Thoracic aorta (tissue), 2 donors: ENCODE results near the gene ZNF267. TPM values are rescaled to one million over a fixed set of nuclear protein-coding genes. Genes with fewer than 3 reads are reported as not detected.
"Not testable (repeated sequence)": the region's sequence is repeated elsewhere in the genome, so short reads cannot be mapped to it uniquely, and the experiment has no call there.

ENCODE experiments used
- ATAC-seq: fragments of 150-250 bp; one replicate; pipeline ENCODE4 v1.8.0; 2017; ENCODE audit warnings: low read depth; ENCODE audit not compliant: insufficient number of reproducible peaks, low FRiP score
- DNase-seq: peaks from one replicate; pipeline ENCODE4 v3.0.0-alpha.2; 2020; ENCODE audit warnings: low spot score
- H3K27ac ChIP-seq, 2 donors: fragments of 200-600 bp; sonication (generic); 1 replicate in 1 of 2; 2 replicates in 1 of 2; pipeline ENCODE4 v1.5.1; 2016; ENCODE audit warnings: mild to moderate bottlenecking in 2 of 2, moderate library complexity in 2 of 2
- H3K27me3 ChIP-seq: fragments of 200-600 bp; sonication (generic); replicated peaks from 2 replicates; pipeline ENCODE4 v1.6.0; 2016; ENCODE audit warnings: mild to moderate bottlenecking; ENCODE audit not compliant: insufficient read depth
- H3K36me3 ChIP-seq: fragments of 200-600 bp; sonication (generic); one replicate; pipeline ENCODE4 v1.5.1; 2016
- H3K4me1 ChIP-seq, 2 donors: fragments of 200-600 bp; sonication (generic); 1 replicate in 1 of 2; 2 replicates in 1 of 2; pipeline versions ENCODE4 v1.5.1 to v1.6.0; 2016; ENCODE audit warnings: low read depth in 2 of 2, mild to moderate bottlenecking in 1 of 2; ENCODE audit not compliant: control insufficient read depth in 1 of 2
- H3K4me3 ChIP-seq: fragments of 200-600 bp; sonication (generic); 2 replicates; pipeline ENCODE4 v1.5.1; 2016; ENCODE audit warnings: mild to moderate bottlenecking
- H3K9me3 ChIP-seq: fragments of 200-600 bp; sonication (generic); 2 replicates; pipeline ENCODE4 v1.5.1; 2016
- total RNA-seq, 2 donors: library from RNA; depleted of rRNA; stranded (reverse); fragments of >200 nt; gene quantifications; one replicate each; pipeline versions ENCODE4 v1.1.0 to v1.2.3, GENCODE V29; 2016
- TF ChIP-seq, protein P1 (sequence below): fragments of 200-600 bp; sonication (generic); IDR thresholded peaks from one replicate; pipeline ENCODE4 v1.5.1; 2019; ENCODE audit warnings: antibody characterized with exemption

ZNF267 gene
- total RNA-seq, result 10 to 100 TPM in 1 of 2 donors, 1 to 10 TPM in 1; 5.6 to 16.0 TPM

DNA sequence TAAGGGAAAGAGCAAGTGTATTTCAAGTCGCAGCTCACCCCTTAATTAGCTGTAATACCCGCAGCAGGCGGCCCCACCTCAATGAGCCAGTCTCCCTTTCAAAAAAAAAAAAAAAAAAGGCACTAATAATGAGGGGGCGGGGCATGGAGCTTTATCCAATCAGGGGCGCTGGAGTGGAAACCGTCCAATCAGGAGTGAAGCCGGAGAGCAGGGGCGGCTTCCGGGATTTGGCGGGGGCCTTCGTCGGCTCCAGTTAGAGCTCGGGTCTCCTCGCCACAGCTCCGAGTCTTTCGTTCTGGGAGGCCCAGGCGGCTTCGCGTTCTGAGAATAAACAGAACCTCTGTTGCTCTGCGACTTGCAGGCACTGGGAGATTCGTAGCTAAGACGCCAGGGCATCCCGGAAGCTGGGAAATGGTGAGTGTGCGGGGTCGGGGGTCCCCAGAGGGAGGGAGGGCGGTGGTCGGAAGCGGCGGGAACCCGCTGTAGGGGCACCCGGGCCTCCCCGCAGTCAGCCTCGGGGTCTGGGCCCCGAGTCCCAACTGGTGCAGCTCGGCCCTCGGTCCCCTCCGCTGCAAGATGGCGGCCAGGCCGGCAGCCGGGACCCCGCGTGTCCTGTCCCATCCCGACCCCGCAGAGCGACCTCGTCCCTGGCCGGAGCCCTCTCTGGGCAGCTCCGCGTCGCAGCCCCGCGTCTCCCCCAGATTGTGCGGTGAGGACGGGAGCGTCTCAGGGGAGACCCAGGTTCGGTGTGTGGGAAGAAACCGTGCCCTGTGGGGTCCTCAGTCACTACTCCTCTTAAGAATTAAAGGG is at the start of gene ZNF267:
TSS of gene ZNF267 (plus strand) at position 252 of the 810 bp plus-strand sequence. CDS start at position 412, 160 bp downstream.
- H3K9me3 ChIP-seq, result no peaks in the 10 kb centered on the region
- ATAC-seq, result peak; percentile 77
- H3K27me3 ChIP-seq, result no peaks in the 10 kb centered on the region
- DNase-seq, result peak; percentile 95
- H3K4me1 ChIP-seq, result peaks cover 28 to 42% of the 10 kb centered on the region in 2 donors
- H3K36me3 ChIP-seq, result no peaks in the 10 kb centered on the region
- TF ChIP-seq, protein P1, sequence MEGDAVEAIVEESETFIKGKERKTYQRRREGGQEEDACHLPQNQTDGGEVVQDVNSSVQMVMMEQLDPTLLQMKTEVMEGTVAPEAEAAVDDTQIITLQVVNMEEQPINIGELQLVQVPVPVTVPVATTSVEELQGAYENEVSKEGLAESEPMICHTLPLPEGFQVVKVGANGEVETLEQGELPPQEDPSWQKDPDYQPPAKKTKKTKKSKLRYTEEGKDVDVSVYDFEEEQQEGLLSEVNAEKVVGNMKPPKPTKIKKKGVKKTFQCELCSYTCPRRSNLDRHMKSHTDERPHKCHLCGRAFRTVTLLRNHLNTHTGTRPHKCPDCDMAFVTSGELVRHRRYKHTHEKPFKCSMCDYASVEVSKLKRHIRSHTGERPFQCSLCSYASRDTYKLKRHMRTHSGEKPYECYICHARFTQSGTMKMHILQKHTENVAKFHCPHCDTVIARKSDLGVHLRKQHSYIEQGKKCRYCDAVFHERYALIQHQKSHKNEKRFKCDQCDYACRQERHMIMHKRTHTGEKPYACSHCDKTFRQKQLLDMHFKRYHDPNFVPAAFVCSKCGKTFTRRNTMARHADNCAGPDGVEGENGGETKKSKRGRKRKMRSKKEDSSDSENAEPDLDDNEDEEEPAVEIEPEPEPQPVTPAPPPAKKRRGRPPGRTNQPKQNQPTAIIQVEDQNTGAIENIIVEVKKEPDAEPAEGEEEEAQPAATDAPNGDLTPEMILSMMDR, result no peak
- H3K27ac ChIP-seq, result peak within 1 kb of the TSS; percentile 87 to 91
- H3K4me3 ChIP-seq, result peak within 1 kb of the TSS; percentile 97

DNA sequence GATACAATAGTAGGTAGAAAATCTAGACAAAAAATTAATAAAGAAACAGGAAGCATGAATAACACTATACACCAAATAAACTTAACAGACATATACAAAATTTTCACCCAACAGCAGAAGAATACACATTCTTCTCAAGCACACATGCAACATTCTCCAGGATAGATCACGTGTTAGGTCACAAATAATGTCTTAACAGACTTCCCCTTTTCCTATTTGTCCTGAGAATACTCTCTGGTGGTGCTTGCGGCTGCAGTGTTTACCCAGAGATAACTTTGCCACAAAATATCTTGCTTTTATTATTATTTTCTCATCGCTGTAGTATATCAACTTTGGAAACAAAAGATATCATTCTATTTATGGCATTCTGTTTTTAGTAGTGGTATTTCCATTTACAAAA is 40.6 kb upstream of the ZNF267 start:
- no peak for DNase-seq
- no peak overlapping the region for H3K27ac ChIP-seq
- no peaks in the 10 kb centered on the region for H3K27me3 ChIP-seq
- TF ChIP-seq, protein P1, result no peak
- no peaks in the 10 kb centered on the region for H3K36me3 ChIP-seq
- H3K4me3 ChIP-seq, result no peak overlapping the region
- H3K4me1 ChIP-seq, result no peaks in the 10 kb centered on the region
- H3K9me3 ChIP-seq, result peaks cover 3% of the 10 kb centered on the region
- ATAC-seq, result no peak

GRCh38 chr16:31836396-31836795 is 37.2 kb upstream of the ZNF267 start:
- H3K36me3 ChIP-seq, DNase-seq, H3K9me3 ChIP-seq, H3K4me3 ChIP-seq, H3K27ac ChIP-seq, H3K27me3 ChIP-seq, ATAC-seq, H3K4me1 ChIP-seq: not testable (repeated sequence)

DNA sequence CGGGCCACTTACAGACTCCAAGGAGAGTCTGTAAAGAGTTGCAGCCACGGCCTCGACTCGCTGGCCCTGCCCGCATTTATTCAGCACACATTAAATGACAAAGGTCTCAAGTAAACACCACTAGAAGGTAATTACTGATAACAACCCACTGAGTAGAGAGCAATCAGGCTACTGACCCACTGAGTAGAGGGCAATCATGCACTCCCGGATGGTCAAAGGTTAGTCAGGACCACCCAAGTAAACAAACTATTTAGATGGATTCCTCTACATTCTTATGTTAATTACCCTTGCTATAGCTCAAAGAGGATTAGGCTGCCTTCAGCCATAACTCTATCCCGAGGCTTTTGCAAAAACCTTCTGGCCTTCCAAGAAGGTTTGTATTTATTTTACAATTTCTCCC is 30.7 kb upstream of the ZNF267 start:
- DNase-seq, result no peak
- no peaks in the 10 kb centered on the region for H3K27me3 ChIP-seq
- TF ChIP-seq, protein P1, result no peak
- no peaks in the 10 kb centered on the region for H3K4me1 ChIP-seq
- no peak overlapping the region for H3K4me3 ChIP-seq
- no peaks in the 10 kb centered on the region for H3K9me3 ChIP-seq
- H3K27ac ChIP-seq, result no peak overlapping the region
- H3K36me3 ChIP-seq, result no peaks in the 10 kb centered on the region
- no peak for ATAC-seq

DNA sequence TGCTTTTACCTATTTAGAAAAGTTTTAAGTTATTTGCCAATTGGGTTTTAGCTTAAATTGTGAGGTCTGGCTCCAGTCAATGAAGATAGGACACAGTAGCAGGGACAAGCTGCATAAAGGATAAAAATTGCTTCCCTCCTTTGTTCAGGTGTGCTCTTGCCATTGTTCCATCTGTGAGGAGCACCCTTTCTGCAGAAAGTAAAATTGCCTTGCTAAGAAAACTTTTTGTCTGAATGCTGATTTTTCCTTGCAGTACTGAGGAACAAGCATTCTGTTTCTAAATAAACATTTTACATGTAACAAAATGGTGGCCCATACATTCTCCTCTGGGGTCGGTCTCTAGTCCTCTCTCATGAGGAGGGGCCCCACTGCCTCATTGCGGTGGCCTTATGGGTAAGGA is 25.0 kb upstream of the ZNF267 start:
- not testable (repeated sequence) for H3K27me3 ChIP-seq, ATAC-seq, H3K27ac ChIP-seq, H3K36me3 ChIP-seq, DNase-seq, H3K4me1 ChIP-seq, H3K4me3 ChIP-seq
- peaks cover 13% of the 10 kb centered on the region for H3K9me3 ChIP-seq

- no peaks in the 10 kb centered on the region for H3K27me3 ChIP-seq
- no peaks in the 10 kb centered on the region for H3K4me1 ChIP-seq
- no peak overlapping the region for H3K27ac ChIP-seq
- peaks cover 11% of the 10 kb centered on the region for H3K9me3 ChIP-seq
- no peak overlapping the region for H3K4me3 ChIP-seq
- TF ChIP-seq, protein P1, result no peak
- no peaks in the 10 kb centered on the region for H3K36me3 ChIP-seq
- DNase-seq (no peak), ATAC-seq (no peak)
Measured at GRCh38 chr16:31853291-31853690, 20.3 kb upstream of the ZNF267 start.
